ENCODE measurements around the gene SIGLEC5. TPM values are rescaled to one million over a fixed set of nuclear protein-coding genes. Genes with fewer than 3 reads are reported as not detected.

SIGLEC5 gene
- total and polyA plus RNA-seq, 4 donors, result 0.42 to 0.70 TPM; not detected in 2

DNA sequence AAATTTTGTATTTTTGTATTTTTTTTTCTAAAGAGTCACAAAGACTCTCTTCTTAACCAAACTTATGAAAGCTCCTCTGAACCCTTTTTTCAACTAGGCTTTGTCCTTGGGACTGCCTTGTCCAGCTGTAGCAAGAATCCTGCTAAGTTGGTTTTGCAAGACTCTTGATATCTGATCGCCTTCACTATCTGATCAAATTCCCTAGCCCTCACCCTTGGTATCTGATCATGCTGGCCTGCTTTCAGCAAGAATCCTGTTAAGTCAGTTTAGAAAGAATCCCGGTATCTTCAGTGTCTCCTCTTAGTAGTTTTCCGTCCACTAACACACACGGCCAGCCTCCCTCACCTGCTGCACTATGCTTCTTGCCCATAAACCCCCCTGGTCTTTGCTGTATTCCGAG is 1.9 kb upstream of the SIGLEC5 start:
- TF ChIP-seq GABPA (IDR thresholded peaks at IDR 0.05 in 1 of 2, conservative IDR thresholded peaks at IDR 0.05 in 1 of 2) (no peak), SP1 (IDR thresholded peaks at IDR 0.05) (no peak), HNF4G (IDR thresholded peaks at IDR 0.05) (no peak), CTCF (IDR thresholded peaks at IDR 0.05; ENCODE audit: low read depth, low read length, missing input control) (no peak), ATF3 (IDR thresholded peaks at IDR 0.05) (no peak), EGR1 (IDR thresholded peaks at IDR 0.05; ENCODE audit: low read depth in 2 of 2) (no peak), NR2F2 (IDR thresholded peaks at IDR 0.05) (no peak), YY1 (IDR thresholded peaks at IDR 0.05) (no peak), TAF1 (conservative IDR thresholded peaks at IDR 0.05) (no peak), MAX (IDR thresholded peaks at IDR 0.05) (no peak), RXRA (IDR thresholded peaks at IDR 0.05) (no peak), FOXA1 (IDR thresholded peaks at IDR 0.05) (no peak), FOXA2 (IDR thresholded peaks at IDR 0.05) (no peak), JUND (IDR thresholded peaks at IDR 0.05) (no peak), RAD21 (IDR thresholded peaks at IDR 0.05) (no peak), HNF4A (conservative IDR thresholded peaks at IDR 0.05) (no peak)
- TF ChIP-seq, protein P1, sequence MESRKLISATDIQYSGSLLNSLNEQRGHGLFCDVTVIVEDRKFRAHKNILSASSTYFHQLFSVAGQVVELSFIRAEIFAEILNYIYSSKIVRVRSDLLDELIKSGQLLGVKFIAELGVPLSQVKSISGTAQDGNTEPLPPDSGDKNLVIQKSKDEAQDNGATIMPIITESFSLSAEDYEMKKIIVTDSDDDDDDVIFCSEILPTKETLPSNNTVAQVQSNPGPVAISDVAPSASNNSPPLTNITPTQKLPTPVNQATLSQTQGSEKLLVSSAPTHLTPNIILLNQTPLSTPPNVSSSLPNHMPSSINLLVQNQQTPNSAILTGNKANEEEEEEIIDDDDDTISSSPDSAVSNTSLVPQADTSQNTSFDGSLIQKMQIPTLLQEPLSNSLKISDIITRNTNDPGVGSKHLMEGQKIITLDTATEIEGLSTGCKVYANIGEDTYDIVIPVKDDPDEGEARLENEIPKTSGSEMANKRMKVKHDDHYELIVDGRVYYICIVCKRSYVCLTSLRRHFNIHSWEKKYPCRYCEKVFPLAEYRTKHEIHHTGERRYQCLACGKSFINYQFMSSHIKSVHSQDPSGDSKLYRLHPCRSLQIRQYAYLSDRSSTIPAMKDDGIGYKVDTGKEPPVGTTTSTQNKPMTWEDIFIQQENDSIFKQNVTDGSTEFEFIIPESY (IDR thresholded peaks at IDR 0.05), result no peak
- TF ChIP-seq, protein P2, sequence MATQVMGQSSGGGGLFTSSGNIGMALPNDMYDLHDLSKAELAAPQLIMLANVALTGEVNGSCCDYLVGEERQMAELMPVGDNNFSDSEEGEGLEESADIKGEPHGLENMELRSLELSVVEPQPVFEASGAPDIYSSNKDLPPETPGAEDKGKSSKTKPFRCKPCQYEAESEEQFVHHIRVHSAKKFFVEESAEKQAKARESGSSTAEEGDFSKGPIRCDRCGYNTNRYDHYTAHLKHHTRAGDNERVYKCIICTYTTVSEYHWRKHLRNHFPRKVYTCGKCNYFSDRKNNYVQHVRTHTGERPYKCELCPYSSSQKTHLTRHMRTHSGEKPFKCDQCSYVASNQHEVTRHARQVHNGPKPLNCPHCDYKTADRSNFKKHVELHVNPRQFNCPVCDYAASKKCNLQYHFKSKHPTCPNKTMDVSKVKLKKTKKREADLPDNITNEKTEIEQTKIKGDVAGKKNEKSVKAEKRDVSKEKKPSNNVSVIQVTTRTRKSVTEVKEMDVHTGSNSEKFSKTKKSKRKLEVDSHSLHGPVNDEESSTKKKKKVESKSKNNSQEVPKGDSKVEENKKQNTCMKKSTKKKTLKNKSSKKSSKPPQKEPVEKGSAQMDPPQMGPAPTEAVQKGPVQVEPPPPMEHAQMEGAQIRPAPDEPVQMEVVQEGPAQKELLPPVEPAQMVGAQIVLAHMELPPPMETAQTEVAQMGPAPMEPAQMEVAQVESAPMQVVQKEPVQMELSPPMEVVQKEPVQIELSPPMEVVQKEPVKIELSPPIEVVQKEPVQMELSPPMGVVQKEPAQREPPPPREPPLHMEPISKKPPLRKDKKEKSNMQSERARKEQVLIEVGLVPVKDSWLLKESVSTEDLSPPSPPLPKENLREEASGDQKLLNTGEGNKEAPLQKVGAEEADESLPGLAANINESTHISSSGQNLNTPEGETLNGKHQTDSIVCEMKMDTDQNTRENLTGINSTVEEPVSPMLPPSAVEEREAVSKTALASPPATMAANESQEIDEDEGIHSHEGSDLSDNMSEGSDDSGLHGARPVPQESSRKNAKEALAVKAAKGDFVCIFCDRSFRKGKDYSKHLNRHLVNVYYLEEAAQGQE (IDR thresholded peaks at IDR 0.05), result no peak
- no peak for DNase-seq (ENCODE audit: low spot score)
- Histone ChIP-seq H3K4me3 (ENCODE audit: low read depth in 1 of 3, low read length in 3 of 3) (no peak overlapping the region), H3K27me3 (ENCODE audit: control insufficient read depth in 4 of 4, insufficient read depth in 4 of 4, low read length in 3 of 4) (no peaks in the 10 kb centered on the region), H3K9ac (ENCODE audit: low read depth in 1 of 2, low read length in 2 of 2) (no peak overlapping the region), H3K4me1 (ENCODE audit: control insufficient read depth in 4 of 4, insufficient read depth in 4 of 4, low read length in 3 of 4) (no peaks in the 10 kb centered on the region), H3K9me3 (ENCODE audit: control insufficient read depth in 4 of 4, low read length in 3 of 4) (peaks cover 0 to 2% (median under 1%) of the 10 kb centered on the region in 4 donors), H3K27ac (ENCODE audit: low read depth in 1 of 2, low read length in 2 of 2) (no peak overlapping the region), H3K36me3 (ENCODE audit: control insufficient read depth in 4 of 4, insufficient read depth in 3 of 4, low read depth in 1 of 4, low read length in 3 of 4) (no peaks in the 10 kb centered on the region)
- 63% methylated on average over 5 of the region's 5 CpGs for WGBS
